ENCODE measurements around the gene TICRR. TPM values are rescaled to one million over a fixed set of nuclear protein-coding genes. Genes with fewer than 3 reads are reported as not detected.
A peak's percentile ranks its signal among the peaks of the same experiment; 100 is the strongest.

Gene TICRR
- total and polyA plus RNA-seq, 2 of the 13 experiments (the other 11 are each of a cell fraction or from before 2014, with no cell fraction given): 4.1 to 14.3 TPM

GRCh38 chr15:89575146-89575655 is at the start of gene TICRR (continued):
- TF ChIP-seq ZNF788 (CRISPR knock-in tag; IDR thresholded peaks at IDR 0.05; ENCODE audit: borderline replicate concordance) (no peak; the same call in 1 of the 2 replicates), ZNF382 (CRISPR knock-in tag; IDR thresholded peaks at IDR 0.05; ENCODE audit: borderline replicate concordance) (no peak), TARDBP (CRISPR knock-in tag; IDR thresholded peaks at IDR 0.05) (peak; percentile 81; the same call in 1 of the 2 replicates), WIZ (CRISPR knock-in tag; IDR thresholded peaks at IDR 0.05) (no peak), HCFC1 (IDR thresholded peaks at IDR 0.05; ENCODE audit: low read depth, low read length) (no peak), SMYD3 (CRISPR knock-in tag; IDR thresholded peaks at IDR 0.05) (peak; percentile 98), MATR3 (CRISPR knock-in tag; IDR thresholded peaks at IDR 0.05) (no peak), FOXP1 (IDR thresholded peaks at IDR 0.05) (no peak), FOXP1 (CRISPR knock-in tag; IDR thresholded peaks at IDR 0.05) (no peak), HOMEZ (CRISPR knock-in tag; IDR thresholded peaks at IDR 0.05; ENCODE audit: low read depth) (peak; percentile 75; the same call in 1 of the 2 replicates), SIN3A (IDR thresholded peaks at IDR 0.05; ENCODE audit: borderline replicate concordance, low read depth, low read length) (peak; percentile 100), YEATS2 (CRISPR knock-in tag; IDR thresholded peaks at IDR 0.05; ENCODE audit: borderline replicate concordance) (no peak), SUZ12 (IDR thresholded peaks at IDR 0.05; ENCODE audit: low read depth, low read length) (no peak), ZNF740 (CRISPR knock-in tag; IDR thresholded peaks at IDR 0.05) (no peak), RFX3 (CRISPR knock-in tag; IDR thresholded peaks at IDR 0.05) (no peak), TFE3 (CRISPR knock-in tag; IDR thresholded peaks at IDR 0.05) (no peak), ZNF577 (CRISPR knock-in tag; IDR thresholded peaks at IDR 0.05; ENCODE audit: borderline replicate concordance, low read depth) (no peak), ZNF747 (CRISPR knock-in tag; IDR thresholded peaks at IDR 0.05; ENCODE audit: borderline replicate concordance) (no peak; the same call in 1 of the 2 replicates), DPF2 (CRISPR knock-in tag; IDR thresholded peaks at IDR 0.05; ENCODE audit: borderline replicate concordance, low read depth) (no peak), FOXA1 (IDR thresholded peaks at IDR 0.05) (no peak), FOXA1 (CRISPR knock-in tag; IDR thresholded peaks at IDR 0.05) (no peak), ZNF256 (CRISPR knock-in tag; conservative IDR thresholded peaks at IDR 0.05) (no peak), ZNF782 (CRISPR knock-in tag; IDR thresholded peaks at IDR 0.05; ENCODE audit: borderline replicate concordance) (no peak), RBAK (CRISPR knock-in tag; IDR thresholded peaks at IDR 0.05) (no peak), NFE2 (CRISPR knock-in tag; IDR thresholded peaks at IDR 0.05) (no peak), ARID5B (CRISPR knock-in tag; IDR thresholded peaks at IDR 0.05) (no peak)
